WERI-Rb-1 (cell line): ENCODE measurements around the gene PROX2.

Experiments
- DNase-seq: peaks from one replicate; pipeline ENCODE4 v3.0.0-alpha.2; 2020
- H3K27ac ChIP-seq: fragments of 250-450 bp; sonication (Bioruptor Pico); 2 replicates; pipeline ENCODE4 v1.5.1; 2020; ENCODE audit warnings: mild to moderate bottlenecking, moderate library complexity
- H3K27me3 ChIP-seq: fragments of 250-450 bp; sonication (Bioruptor Pico); 2 replicates; pipeline ENCODE4 v1.5.1; 2021; ENCODE audit warnings: mild to moderate bottlenecking, low read depth, moderate library complexity; ENCODE audit not compliant: insufficient read depth, severe bottlenecking
- H3K36me3 ChIP-seq: fragments of 250-450 bp; sonication (Bioruptor Pico); 2 replicates; pipeline ENCODE4 v1.5.1; 2020; ENCODE audit warnings: mild to moderate bottlenecking, moderate library complexity
- H3K4me3 ChIP-seq: 2 replicates; pipeline ENCODE4 v1.5.1; 2011; ENCODE audit warnings: low read depth, mild to moderate bottlenecking, control low read depth, low read length
- H3K9me3 ChIP-seq: fragments of 250-450 bp; sonication (Bioruptor Pico); 2 replicates; pipeline ENCODE4 v1.5.1; 2021; ENCODE audit warnings: mild to moderate bottlenecking, moderate library complexity; ENCODE audit not compliant: severe bottlenecking
- CTCF ChIP-seq: IDR thresholded peaks from 2 replicates; pipeline ENCODE4 v1.5.1; 2011; ENCODE audit warnings: low read depth, mild to moderate bottlenecking, control low read depth, inconsistent platforms, low read length

PROX2 gene

DNA sequence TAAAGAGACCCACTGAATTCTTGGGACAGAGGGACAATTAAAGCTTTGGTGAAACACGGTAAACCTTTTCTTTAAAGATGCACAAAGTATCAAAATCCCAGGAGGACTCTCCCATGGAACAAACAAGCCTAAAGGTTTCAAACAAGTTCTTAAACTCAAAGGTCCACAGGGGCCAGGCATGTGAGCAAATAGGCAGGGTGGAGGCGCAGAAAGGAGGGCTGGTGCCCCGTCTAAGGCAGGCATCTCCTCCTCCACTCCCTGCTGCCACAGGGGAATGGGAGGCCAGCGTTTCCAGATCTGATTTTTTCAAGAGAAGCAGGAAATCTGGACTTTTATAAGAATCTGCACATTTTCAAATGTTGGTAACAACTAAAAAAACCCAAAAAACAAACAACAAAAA lies 39.5 kb upstream of the PROX2 start:
- no peak overlapping the region for H3K27ac ChIP-seq
- TF ChIP-seq CTCF: no peak
- H3K27me3 ChIP-seq: no peaks in the 10 kb centered on the region
- H3K4me3 ChIP-seq: no peak overlapping the region
- peaks cover 26% of the 10 kb centered on the region for H3K36me3 ChIP-seq
- no peak for DNase-seq
- no peaks in the 10 kb centered on the region for H3K9me3 ChIP-seq

GRCh38 chr14:74913986-74914573 lies 38.1 kb upstream of the PROX2 start:
- no peaks in the 10 kb centered on the region for H3K9me3 ChIP-seq
- H3K36me3 ChIP-seq: peaks cover 18% of the 10 kb centered on the region
- TF ChIP-seq CTCF: peak; percentile 91
- no peaks in the 10 kb centered on the region for H3K27me3 ChIP-seq
- DNase-seq: peak; percentile 70
- no peak overlapping the region for H3K4me3 ChIP-seq
- no peak overlapping the region for H3K27ac ChIP-seq

DNA sequence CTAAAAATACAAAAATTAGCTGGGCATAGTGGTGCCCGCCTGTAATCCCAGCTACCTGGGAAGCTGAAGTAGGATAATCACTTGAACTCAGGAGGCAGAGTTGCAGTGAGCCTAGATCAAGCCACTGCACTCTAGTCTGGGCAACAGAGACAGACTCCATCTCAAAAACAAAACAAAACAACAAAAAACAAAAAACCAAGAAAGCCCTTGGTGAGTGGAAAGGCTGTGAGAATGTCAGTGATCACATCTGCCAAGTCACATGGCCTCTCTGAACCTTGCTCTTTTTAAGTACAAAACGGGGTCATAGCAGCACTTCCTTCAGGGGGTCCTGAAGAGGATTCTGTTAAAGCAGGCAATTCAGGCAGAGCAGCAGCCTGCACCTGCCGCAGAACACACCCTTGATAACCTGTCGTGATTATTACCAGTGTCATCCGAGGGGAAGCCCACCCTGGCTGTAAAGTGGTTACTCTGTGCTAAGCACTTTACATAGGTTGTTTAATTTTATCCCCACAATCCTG lies 37.5 kb upstream of the PROX2 start:
- no peak for DNase-seq
- H3K9me3 ChIP-seq: no peaks in the 10 kb centered on the region
- TF ChIP-seq CTCF: no peak
- no peaks in the 10 kb centered on the region for H3K27me3 ChIP-seq
- H3K36me3 ChIP-seq: peaks cover 13% of the 10 kb centered on the region
- no peak overlapping the region for H3K4me3 ChIP-seq
- no peak overlapping the region for H3K27ac ChIP-seq

GRCh38 chr14:74912801-74913200 lies 36.9 kb upstream of the PROX2 start:
- TF ChIP-seq CTCF: no peak
- no peak for DNase-seq
- Histone ChIP-seq H3K36me3 (peaks cover 11% of the 10 kb centered on the region), H3K9me3 (no peaks in the 10 kb centered on the region), H3K4me3 (no peak overlapping the region), H3K27ac (no peak overlapping the region), H3K27me3 (no peaks in the 10 kb centered on the region)

- Histone ChIP-seq H3K9me3 (no peaks in the 10 kb centered on the region), H3K27ac (no peak overlapping the region), H3K27me3 (no peaks in the 10 kb centered on the region), H3K36me3 (peaks cover 9% of the 10 kb centered on the region), H3K4me3 (no peak overlapping the region)
- no peak for DNase-seq
- no peak for TF ChIP-seq CTCF
Observed at GRCh38 chr14:74912111-74912510, 36.2 kb upstream of the PROX2 start.

- no peak overlapping the region for H3K4me3 ChIP-seq
- no peak for DNase-seq
- H3K9me3 ChIP-seq: no peaks in the 10 kb centered on the region
- H3K36me3 ChIP-seq: peaks cover 6% of the 10 kb centered on the region
- no peak overlapping the region for H3K27ac ChIP-seq
- TF ChIP-seq CTCF: no peak
- H3K27me3 ChIP-seq: no peaks in the 10 kb centered on the region
Observed at GRCh38 chr14:74911704-74912103, 35.8 kb upstream of the PROX2 start.
